SU-DHL-6 (cell line): ENCODE data around the gene NCKAP5.

Source experiments
- H2AFZ ChIP-seq: fragments of 200-600 bp; sonication (generic); 2 replicates; pipeline ENCODE4 v1.6.1; 2014; ENCODE audit warnings: low read depth, mild to moderate bottlenecking, moderate library complexity, mixed read lengths, antibody characterized with exemption, low read length; ENCODE audit not compliant: severe bottlenecking
- H3F3A ChIP-seq: fragments of 200-600 bp; shearing (Covaris generic); 2 replicates; pipeline ENCODE4 v1.6.0; 2016; ENCODE audit warnings: antibody characterized with exemption, mild to moderate bottlenecking; ENCODE audit not compliant: insufficient read depth
- H3K27ac ChIP-seq: fragments of 200-600 bp; sonication (generic); 2 replicates; pipeline ENCODE4 v1.5.1; 2016; ENCODE audit warnings: low read depth, mild to moderate bottlenecking, low read length, moderate library complexity, mixed read lengths
- H3K27me3 ChIP-seq: fragments of 200-600 bp; sonication (generic), shearing (Covaris generic); 2 replicates; pipeline ENCODE4 v1.6.0; 2014; ENCODE audit warnings: mild to moderate bottlenecking, low read length
- H3K36me3 ChIP-seq: fragments of 200-600 bp; sonication (generic); 2 replicates; pipeline ENCODE4 v1.6.1; 2014; ENCODE audit warnings: mild to moderate bottlenecking, low read length, mixed read lengths
- H3K4me2 ChIP-seq: fragments of 300-600, 200-600 bp; shearing (Covaris generic), sonication (generic); 2 replicates; pipeline ENCODE4 v1.6.0; 2014; ENCODE audit warnings: low read length, low read depth, mild to moderate bottlenecking; ENCODE audit not compliant: poor library complexity, severe bottlenecking
- H3K4me3 ChIP-seq: fragments of 200-600 bp; sonication (generic); 2 replicates; pipeline ENCODE4 v1.5.1; 2014; ENCODE audit warnings: antibody characterized with exemption, low read length, mild to moderate bottlenecking, mixed read lengths; ENCODE audit not compliant: insufficient read depth, poor library complexity, severe bottlenecking
- H3K79me2 ChIP-seq: fragments of 200-600 bp; sonication (generic); 2 replicates; pipeline ENCODE4 v1.6.1; 2014; ENCODE audit warnings: mild to moderate bottlenecking, low read length, moderate library complexity; ENCODE audit not compliant: insufficient read depth
- H3K9ac ChIP-seq: fragments of 200-600 bp; sonication (generic); 2 replicates; pipeline ENCODE4 v1.7.0; 2014; ENCODE audit warnings: mild to moderate bottlenecking, low read length
- H3K9me2 ChIP-seq: fragments of 200-600 bp; sonication (generic); replicated peaks from 2 replicates; pipeline ENCODE4 v1.6.1; 2014; ENCODE audit warnings: low read length; ENCODE audit not compliant: insufficient read depth
- H3K9me3 ChIP-seq: fragments of 200-600 bp; sonication (generic); 2 replicates; pipeline ENCODE4 v1.6.1; 2014; ENCODE audit warnings: low read length, mixed read lengths; ENCODE audit not compliant: insufficient read depth
- H4K20me1 ChIP-seq: fragments of 200-600 bp; sonication (generic); 2 replicates; pipeline ENCODE4 v1.6.1; 2014; ENCODE audit warnings: low read depth, mild to moderate bottlenecking, antibody characterized with exemption, low read length, moderate library complexity, mixed read lengths
- CTCF ChIP-seq: fragments of 200-600 bp; sonication (generic); IDR thresholded peaks from one replicate; pipeline ENCODE4 v1.5.1; 2017; ENCODE audit warnings: antibody characterized with exemption, mild to moderate bottlenecking, low read length, moderate library complexity; ENCODE audit not compliant: insufficient read depth, poor library complexity, severe bottlenecking
- EZH2phosphoT487 ChIP-seq: fragments of 200-600 bp; sonication (generic), shearing (Covaris generic); conservative IDR thresholded peaks from 2 replicates; pipeline ENCODE4 v1.6.1; 2018; ENCODE audit warnings: mild to moderate bottlenecking, antibody characterized with exemption, low read length, moderate library complexity, mixed read lengths

The NCKAP5 gene

GRCh38 chr2:132760405-132760804, 807.9 kb downstream of the NCKAP5 start:
- H3K9me3 ChIP-seq = no peaks in the 10 kb centered on the region
- H3K9ac ChIP-seq = no peak overlapping the region
- TF ChIP-seq EZH2phosphoT487 (no peak), CTCF (no peak)
- no peaks in the 10 kb centered on the region for H3K36me3 ChIP-seq
- H3K79me2 ChIP-seq = no peaks in the 10 kb centered on the region
- no peak overlapping the region for H3K4me2 ChIP-seq
- H2AFZ ChIP-seq = no peak overlapping the region
- no peaks in the 10 kb centered on the region for H3F3A ChIP-seq
- no peak overlapping the region for H3K27ac ChIP-seq
- H3K9me2 ChIP-seq = no peaks in the 10 kb centered on the region
- H3K27me3 ChIP-seq = no peaks in the 10 kb centered on the region
- no peak overlapping the region for H3K4me3 ChIP-seq
- H4K20me1 ChIP-seq = no peaks in the 10 kb centered on the region

GRCh38 chr2:132758995-132759394, 809.3 kb downstream of the NCKAP5 start:
- Histone ChIP-seq H3K9me3 (no peaks in the 10 kb centered on the region), H3K27ac (no peak overlapping the region), H3K4me3 (no peak overlapping the region), H3K9ac (no peak overlapping the region), H3F3A (no peaks in the 10 kb centered on the region), H2AFZ (no peak overlapping the region), H3K27me3 (no peaks in the 10 kb centered on the region), H4K20me1 (no peaks in the 10 kb centered on the region), H3K9me2 (no peaks in the 10 kb centered on the region), H3K79me2 (no peaks in the 10 kb centered on the region), H3K4me2 (no peak overlapping the region), H3K36me3 (no peaks in the 10 kb centered on the region)
- TF ChIP-seq CTCF (no peak), EZH2phosphoT487 (no peak)

GRCh38 chr2:132757676-132758075, 810.6 kb downstream of the NCKAP5 start:
- no peak overlapping the region for H3K4me3 ChIP-seq
- no peaks in the 10 kb centered on the region for H3K9me3 ChIP-seq
- H3K79me2 ChIP-seq = no peaks in the 10 kb centered on the region
- no peaks in the 10 kb centered on the region for H3K27me3 ChIP-seq
- no peak for TF ChIP-seq EZH2phosphoT487
- no peak for TF ChIP-seq CTCF
- no peak overlapping the region for H3K9ac ChIP-seq
- H3K9me2 ChIP-seq = no peaks in the 10 kb centered on the region
- H3K36me3 ChIP-seq = no peaks in the 10 kb centered on the region
- no peaks in the 10 kb centered on the region for H3F3A ChIP-seq
- H2AFZ ChIP-seq = no peak overlapping the region
- no peak overlapping the region for H3K27ac ChIP-seq
- no peak overlapping the region for H3K4me2 ChIP-seq
- no peaks in the 10 kb centered on the region for H4K20me1 ChIP-seq

GRCh38 chr2:132757002-132757589, 811.2 kb downstream of the NCKAP5 start:
- no peaks in the 10 kb centered on the region for H3K27me3 ChIP-seq
- TF ChIP-seq CTCF (no peak), EZH2phosphoT487 (no peak)
- no peak overlapping the region for H2AFZ ChIP-seq
- no peak overlapping the region for H3K9ac ChIP-seq
- H3K79me2 ChIP-seq = no peaks in the 10 kb centered on the region
- H3K4me2 ChIP-seq = no peak overlapping the region
- H3K36me3 ChIP-seq = no peaks in the 10 kb centered on the region
- no peak overlapping the region for H3K27ac ChIP-seq
- no peaks in the 10 kb centered on the region for H3F3A ChIP-seq
- no peak overlapping the region for H3K4me3 ChIP-seq
- H3K9me2 ChIP-seq = no peaks in the 10 kb centered on the region
- H4K20me1 ChIP-seq = no peaks in the 10 kb centered on the region
- H3K9me3 ChIP-seq = no peaks in the 10 kb centered on the region
